ENCODE measurements around the gene ATP9B. TPM values are rescaled to one million over a fixed set of nuclear protein-coding genes. Genes with fewer than 3 reads are reported as not detected.

The ATP9B gene, protein sequence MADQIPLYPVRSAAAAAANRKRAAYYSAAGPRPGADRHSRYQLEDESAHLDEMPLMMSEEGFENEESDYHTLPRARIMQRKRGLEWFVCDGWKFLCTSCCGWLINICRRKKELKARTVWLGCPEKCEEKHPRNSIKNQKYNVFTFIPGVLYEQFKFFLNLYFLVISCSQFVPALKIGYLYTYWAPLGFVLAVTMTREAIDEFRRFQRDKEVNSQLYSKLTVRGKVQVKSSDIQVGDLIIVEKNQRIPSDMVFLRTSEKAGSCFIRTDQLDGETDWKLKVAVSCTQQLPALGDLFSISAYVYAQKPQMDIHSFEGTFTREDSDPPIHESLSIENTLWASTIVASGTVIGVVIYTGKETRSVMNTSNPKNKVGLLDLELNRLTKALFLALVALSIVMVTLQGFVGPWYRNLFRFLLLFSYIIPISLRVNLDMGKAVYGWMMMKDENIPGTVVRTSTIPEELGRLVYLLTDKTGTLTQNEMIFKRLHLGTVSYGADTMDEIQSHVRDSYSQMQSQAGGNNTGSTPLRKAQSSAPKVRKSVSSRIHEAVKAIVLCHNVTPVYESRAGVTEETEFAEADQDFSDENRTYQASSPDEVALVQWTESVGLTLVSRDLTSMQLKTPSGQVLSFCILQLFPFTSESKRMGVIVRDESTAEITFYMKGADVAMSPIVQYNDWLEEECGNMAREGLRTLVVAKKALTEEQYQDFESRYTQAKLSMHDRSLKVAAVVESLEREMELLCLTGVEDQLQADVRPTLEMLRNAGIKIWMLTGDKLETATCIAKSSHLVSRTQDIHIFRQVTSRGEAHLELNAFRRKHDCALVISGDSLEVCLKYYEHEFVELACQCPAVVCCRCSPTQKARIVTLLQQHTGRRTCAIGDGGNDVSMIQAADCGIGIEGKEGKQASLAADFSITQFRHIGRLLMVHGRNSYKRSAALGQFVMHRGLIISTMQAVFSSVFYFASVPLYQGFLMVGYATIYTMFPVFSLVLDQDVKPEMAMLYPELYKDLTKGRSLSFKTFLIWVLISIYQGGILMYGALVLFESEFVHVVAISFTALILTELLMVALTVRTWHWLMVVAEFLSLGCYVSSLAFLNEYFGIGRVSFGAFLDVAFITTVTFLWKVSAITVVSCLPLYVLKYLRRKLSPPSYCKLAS
- total RNA-seq, result 48.6 TPM
- long read RNA-seq, full-length matches to known transcripts, result 14 of 46 reads
- long read RNA-seq, partial matches to known transcripts, result 7 of 46 reads
- long read RNA-seq, other reads (novel, unspliced or antisense), result 25 of 46 reads

DNA sequence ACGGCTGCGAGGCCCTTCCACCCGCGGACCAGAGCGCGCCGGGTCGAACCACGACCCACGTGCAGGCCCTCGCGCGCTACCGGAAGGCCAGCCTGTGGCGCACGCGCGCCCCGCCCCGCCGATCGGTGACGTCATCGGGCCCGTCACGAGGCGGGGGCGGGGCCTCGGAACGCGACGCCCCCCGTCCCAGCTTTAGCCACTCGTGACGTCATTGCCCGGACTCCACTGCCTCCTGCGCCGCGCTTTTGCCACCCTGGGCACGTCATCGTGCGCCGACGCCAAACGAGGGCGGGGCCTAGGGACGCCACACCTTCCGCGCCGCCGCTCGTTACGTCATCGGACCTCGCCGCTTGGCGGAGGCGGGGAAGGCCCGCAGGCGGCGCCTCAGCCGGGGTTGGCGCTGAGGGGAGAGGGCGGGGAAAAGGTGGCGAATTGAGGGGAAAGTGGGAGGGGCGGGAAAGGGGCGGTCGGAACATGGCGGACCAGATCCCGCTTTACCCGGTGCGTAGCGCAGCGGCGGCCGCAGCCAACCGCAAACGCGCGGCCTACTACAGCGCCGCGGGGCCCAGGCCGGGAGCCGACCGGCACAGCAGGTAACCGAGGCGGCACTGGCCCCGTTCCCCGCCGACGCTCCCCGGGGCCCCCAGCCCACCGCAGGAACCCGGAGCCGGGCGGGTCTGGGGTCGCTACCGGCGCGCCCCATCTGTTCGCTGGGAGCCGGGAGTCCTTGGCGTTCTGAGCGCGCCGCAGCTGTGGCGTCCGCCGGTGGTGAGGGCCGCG is at the start of gene ATP9B:
ATP9B (plus strand) TSS at position 458 of the 780 bp plus-strand sequence; CDS start at position 475, 17 bp downstream.
- Histone ChIP-seq H3K4me1 (peaks cover 27% of the 10 kb centered on the region), H3K36me3 (no peaks in the 10 kb centered on the region), H3K9me3 (no peaks in the 10 kb centered on the region), H3K27ac (peak within 1 kb of the TSS; percentile 98), H3K4me3 (peak within 1 kb of the TSS; percentile 98), H3K27me3 (ENCODE audit: low read depth) (no peaks in the 10 kb centered on the region)
- TF ChIP-seq, protein P1, sequence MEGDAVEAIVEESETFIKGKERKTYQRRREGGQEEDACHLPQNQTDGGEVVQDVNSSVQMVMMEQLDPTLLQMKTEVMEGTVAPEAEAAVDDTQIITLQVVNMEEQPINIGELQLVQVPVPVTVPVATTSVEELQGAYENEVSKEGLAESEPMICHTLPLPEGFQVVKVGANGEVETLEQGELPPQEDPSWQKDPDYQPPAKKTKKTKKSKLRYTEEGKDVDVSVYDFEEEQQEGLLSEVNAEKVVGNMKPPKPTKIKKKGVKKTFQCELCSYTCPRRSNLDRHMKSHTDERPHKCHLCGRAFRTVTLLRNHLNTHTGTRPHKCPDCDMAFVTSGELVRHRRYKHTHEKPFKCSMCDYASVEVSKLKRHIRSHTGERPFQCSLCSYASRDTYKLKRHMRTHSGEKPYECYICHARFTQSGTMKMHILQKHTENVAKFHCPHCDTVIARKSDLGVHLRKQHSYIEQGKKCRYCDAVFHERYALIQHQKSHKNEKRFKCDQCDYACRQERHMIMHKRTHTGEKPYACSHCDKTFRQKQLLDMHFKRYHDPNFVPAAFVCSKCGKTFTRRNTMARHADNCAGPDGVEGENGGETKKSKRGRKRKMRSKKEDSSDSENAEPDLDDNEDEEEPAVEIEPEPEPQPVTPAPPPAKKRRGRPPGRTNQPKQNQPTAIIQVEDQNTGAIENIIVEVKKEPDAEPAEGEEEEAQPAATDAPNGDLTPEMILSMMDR (IDR thresholded peaks at IDR 0.05), result peak; percentile 14
- ATAC-seq, result peak; percentile 96 to 99
- intact Hi-C loops (cut with DNase I), result no loop called here
- DNase-seq, result peak; percentile 96

DNA sequence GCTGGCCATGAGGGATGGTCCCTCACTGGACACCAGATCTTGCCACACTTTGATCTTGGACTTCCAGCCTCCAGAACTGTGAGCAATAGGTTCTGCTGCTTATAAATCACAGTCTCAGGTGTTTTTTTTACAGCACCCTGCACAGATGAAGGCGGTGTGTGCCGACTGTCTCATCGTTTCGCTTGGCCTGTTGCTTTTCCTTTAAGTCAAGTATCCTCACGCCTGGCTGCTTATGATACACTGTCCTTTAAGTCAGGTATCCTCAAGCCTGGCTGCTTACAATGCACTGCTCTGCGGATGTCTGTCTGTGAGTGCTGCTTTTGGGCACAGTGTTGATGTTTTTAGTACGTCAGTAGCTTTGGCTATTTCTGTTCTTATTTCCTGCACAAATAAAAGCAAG is 49.3 kb upstream of the ATP9B start:
- intact Hi-C loops (cut with DNase I), result no loop called here
- TF ChIP-seq, protein P1 (IDR thresholded peaks at IDR 0.05), result no peak
- DNase-seq (no peak), ATAC-seq (no peak)
- peaks cover 10% of the 10 kb centered on the region for H3K27me3 ChIP-seq (ENCODE audit: low read depth)
- no peak overlapping the region for H3K4me3 ChIP-seq
- no peaks in the 10 kb centered on the region for H3K36me3 ChIP-seq
- no peaks in the 10 kb centered on the region for H3K4me1 ChIP-seq
- no peak overlapping the region for H3K27ac ChIP-seq
- H3K9me3 ChIP-seq, result no peaks in the 10 kb centered on the region

DNA sequence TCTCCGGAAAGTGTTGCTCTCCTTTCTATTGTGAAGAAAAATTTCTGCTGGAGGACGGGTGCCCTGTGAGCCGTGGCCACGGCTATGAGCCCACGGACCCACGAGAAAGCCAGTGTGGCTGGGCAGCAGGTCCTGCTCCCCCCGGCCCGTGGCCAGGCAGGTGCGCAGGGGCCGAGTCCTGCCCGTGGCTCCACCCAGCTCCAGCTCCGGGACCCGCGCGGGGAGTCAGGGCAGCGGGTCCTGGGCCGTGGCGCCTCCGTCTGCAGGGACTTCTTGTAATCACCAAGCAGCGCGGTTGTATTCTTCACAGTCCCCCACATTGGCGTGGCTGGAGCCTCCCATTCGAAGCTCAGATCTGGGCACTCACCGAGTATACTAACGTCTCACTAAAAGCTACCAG is 46.6 kb upstream of the ATP9B start:
- DNase-seq, result no peak
- TF ChIP-seq, protein P1 (IDR thresholded peaks at IDR 0.05), result no peak

DNA sequence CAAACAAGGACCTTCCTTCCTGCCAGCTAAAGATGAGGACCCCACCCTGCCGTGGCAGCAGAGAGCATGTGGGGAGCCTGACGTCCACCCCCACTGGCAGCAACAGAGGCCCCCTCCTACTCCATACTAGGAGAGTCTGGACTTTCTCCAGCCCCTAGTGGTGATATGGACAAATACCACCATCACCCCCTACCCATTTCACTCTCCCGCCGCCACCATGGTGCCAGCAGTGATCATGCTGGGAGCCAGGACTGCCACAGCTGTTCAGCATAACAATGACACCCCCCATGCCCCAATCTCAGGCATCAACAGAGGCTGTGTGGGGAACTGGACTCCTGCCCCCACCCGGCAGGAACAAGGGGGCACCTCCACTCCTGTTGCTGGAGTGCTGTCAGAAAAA is 42.7 kb upstream of the ATP9B start:
- no peak overlapping the region for H3K4me3 ChIP-seq
- no peak for DNase-seq
- no peaks in the 10 kb centered on the region for H3K27me3 ChIP-seq (ENCODE audit: low read depth)
- TF ChIP-seq, protein P1 (IDR thresholded peaks at IDR 0.05), result no peak
- no peaks in the 10 kb centered on the region for H3K36me3 ChIP-seq
- no peak overlapping the region for H3K27ac ChIP-seq
- intact Hi-C loops (cut with DNase I), result no loop called here
- no peak for ATAC-seq
- peaks cover 10% of the 10 kb centered on the region for H3K9me3 ChIP-seq
- H3K4me1 ChIP-seq, result no peaks in the 10 kb centered on the region

More for the DNA sequence above, 46.6 kb upstream of the ATP9B start:
- H3K9me3 ChIP-seq, result peaks cover 5% of the 10 kb centered on the region
- H3K4me1 ChIP-seq, result no peaks in the 10 kb centered on the region
- no peaks in the 10 kb centered on the region for H3K36me3 ChIP-seq
- H3K4me3 ChIP-seq, result no peak overlapping the region
- ATAC-seq, result no peak
- H3K27me3 ChIP-seq (ENCODE audit: low read depth), result peaks cover 10% of the 10 kb centered on the region
- intact Hi-C loops (cut with DNase I), result no loop called here
- no peak overlapping the region for H3K27ac ChIP-seq
